ENCODE results near the gene UNC5CL.

Gene UNC5CL

DNA sequence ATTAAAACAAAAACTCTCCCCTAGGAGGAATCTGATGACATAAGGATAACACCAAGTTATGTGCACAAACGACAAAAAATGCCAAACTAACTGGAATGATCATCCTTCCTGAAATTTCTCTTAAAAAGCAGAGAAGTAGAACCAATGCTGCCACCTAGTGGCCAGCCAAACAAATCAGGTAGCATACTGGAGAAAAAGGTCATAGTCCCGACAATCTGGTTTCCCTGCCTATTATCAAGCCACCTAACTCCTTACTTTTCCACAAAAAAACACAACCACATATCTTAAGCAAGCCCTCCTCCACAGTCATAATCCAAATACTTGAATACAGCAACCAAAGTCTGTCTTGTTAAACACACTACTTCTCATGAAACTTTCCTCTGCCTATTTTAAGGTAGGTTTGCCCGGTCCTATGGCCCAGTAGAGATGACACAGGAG, 27.9 kb upstream of the UNC5CL start:
- Mint-ChIP-seq H3K27me3 (ENCODE audit: low read depth) (no peaks in the 10 kb centered on the region), H3K27ac (peak overlapping the region; percentile 8 to 40 (median 24)), H3K4me3 (peak overlapping the region in 2 of 3 experiments; percentile 5 to 6), H3K9me3 (no peaks in the 10 kb centered on the region), H3K4me1 (peaks cover 43% of the 10 kb centered on the region), H3K36me3 (ENCODE audit: low read depth) (peaks cover 20% of the 10 kb centered on the region)
- TF ChIP-seq, protein P1, sequence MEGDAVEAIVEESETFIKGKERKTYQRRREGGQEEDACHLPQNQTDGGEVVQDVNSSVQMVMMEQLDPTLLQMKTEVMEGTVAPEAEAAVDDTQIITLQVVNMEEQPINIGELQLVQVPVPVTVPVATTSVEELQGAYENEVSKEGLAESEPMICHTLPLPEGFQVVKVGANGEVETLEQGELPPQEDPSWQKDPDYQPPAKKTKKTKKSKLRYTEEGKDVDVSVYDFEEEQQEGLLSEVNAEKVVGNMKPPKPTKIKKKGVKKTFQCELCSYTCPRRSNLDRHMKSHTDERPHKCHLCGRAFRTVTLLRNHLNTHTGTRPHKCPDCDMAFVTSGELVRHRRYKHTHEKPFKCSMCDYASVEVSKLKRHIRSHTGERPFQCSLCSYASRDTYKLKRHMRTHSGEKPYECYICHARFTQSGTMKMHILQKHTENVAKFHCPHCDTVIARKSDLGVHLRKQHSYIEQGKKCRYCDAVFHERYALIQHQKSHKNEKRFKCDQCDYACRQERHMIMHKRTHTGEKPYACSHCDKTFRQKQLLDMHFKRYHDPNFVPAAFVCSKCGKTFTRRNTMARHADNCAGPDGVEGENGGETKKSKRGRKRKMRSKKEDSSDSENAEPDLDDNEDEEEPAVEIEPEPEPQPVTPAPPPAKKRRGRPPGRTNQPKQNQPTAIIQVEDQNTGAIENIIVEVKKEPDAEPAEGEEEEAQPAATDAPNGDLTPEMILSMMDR (IDR thresholded peaks at IDR 0.05; ENCODE audit: unreplicated experiment in 3 of 3), result peak; percentile 84 to 86 (median 84)

GRCh38 chr6:41065550-41066026, 26.6 kb upstream of the UNC5CL start:
- Mint-ChIP-seq H3K9me3 (no peaks in the 10 kb centered on the region), H3K27me3 (ENCODE audit: low read depth) (no peaks in the 10 kb centered on the region), H3K27ac (peak overlapping the region; percentile 44 to 67 (median 65)), H3K4me1 (peaks cover 44% of the 10 kb centered on the region), H3K4me3 (no peak overlapping the region), H3K36me3 (ENCODE audit: low read depth) (peaks cover 25% of the 10 kb centered on the region)
- TF ChIP-seq, protein P1 (IDR thresholded peaks at IDR 0.05; ENCODE audit: unreplicated experiment in 3 of 3), result no peak

GRCh38 chr6:41064841-41065240, 25.8 kb upstream of the UNC5CL start:
- H3K4me1 Mint-ChIP-seq, result peaks cover 49% of the 10 kb centered on the region
- no peaks in the 10 kb centered on the region for H3K9me3 Mint-ChIP-seq
- no peak overlapping the region for H3K4me3 Mint-ChIP-seq
- peak overlapping the region; percentile 50 to 82 (median 67) for H3K27ac Mint-ChIP-seq
- TF ChIP-seq, protein P1 (IDR thresholded peaks at IDR 0.05; ENCODE audit: unreplicated experiment in 3 of 3), result no peak
- H3K27me3 Mint-ChIP-seq (ENCODE audit: low read depth), result no peaks in the 10 kb centered on the region
- H3K36me3 Mint-ChIP-seq (ENCODE audit: low read depth), result peaks cover 25% of the 10 kb centered on the region

DNA sequence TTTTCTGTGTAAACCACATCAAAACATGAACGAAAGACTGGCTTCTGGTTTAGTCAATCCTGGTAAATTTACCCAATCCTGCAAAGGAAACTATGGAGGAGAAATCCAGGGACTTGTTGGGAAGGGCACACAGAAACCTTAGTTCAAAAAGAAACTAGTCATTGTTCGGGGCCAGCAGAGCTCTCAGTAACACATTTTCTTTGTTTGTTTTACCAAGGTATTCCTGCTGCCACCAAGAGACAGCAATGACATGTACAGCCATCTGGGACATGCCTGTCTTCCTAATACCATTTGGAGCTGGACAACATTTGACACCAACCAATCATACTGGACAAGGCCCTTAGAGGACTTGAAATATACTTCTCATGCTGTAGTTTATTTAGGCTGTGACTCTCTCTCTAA, 24.9 kb upstream of the UNC5CL start:
- peaks cover 25% of the 10 kb centered on the region for H3K36me3 Mint-ChIP-seq (ENCODE audit: low read depth)
- no peaks in the 10 kb centered on the region for H3K27me3 Mint-ChIP-seq (ENCODE audit: low read depth)
- peaks cover 58% of the 10 kb centered on the region for H3K4me1 Mint-ChIP-seq
- H3K9me3 Mint-ChIP-seq, result no peaks in the 10 kb centered on the region
- H3K27ac Mint-ChIP-seq, result peak overlapping the region; percentile 60 to 82 (median 67)
- H3K4me3 Mint-ChIP-seq, result peak overlapping the region in 1 of 3 experiments; percentile 25
- TF ChIP-seq, protein P1 (IDR thresholded peaks at IDR 0.05; ENCODE audit: unreplicated experiment in 3 of 3), result no peak

DNA sequence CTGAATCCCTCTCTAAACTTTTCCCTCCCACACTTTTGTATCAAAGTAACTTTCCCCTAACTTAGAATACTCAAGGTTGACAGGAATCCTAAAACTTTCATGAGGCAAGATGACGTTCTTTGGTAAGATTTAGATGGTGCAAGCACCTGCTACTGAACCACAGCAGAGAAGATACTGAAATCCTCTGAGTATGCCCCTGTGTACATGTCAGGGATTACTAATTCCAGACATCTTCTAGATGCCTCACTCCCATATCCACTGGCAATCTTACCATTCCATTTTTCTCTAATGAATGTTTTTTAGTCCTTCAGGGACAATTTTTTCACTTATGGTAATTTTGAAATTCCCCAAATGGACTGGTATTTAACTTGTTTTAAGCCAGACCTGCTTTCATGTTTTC, 23.0 kb upstream of the UNC5CL start:
- TF ChIP-seq, protein P1 (IDR thresholded peaks at IDR 0.05; ENCODE audit: unreplicated experiment in 3 of 3), result no peak
- peaks cover 17% of the 10 kb centered on the region for H3K36me3 Mint-ChIP-seq (ENCODE audit: low read depth)
- no peaks in the 10 kb centered on the region for H3K27me3 Mint-ChIP-seq (ENCODE audit: low read depth)
- peak overlapping the region in 1 of 3 experiments; percentile 68 for H3K27ac Mint-ChIP-seq
- H3K4me3 Mint-ChIP-seq, result peak overlapping the region in 1 of 3 experiments; percentile 47
- no peaks in the 10 kb centered on the region for H3K9me3 Mint-ChIP-seq
- peaks cover 74% of the 10 kb centered on the region for H3K4me1 Mint-ChIP-seq

GRCh38 chr6:41061196-41061726, 22.2 kb upstream of the UNC5CL start:
- Mint-ChIP-seq H3K9me3 (no peaks in the 10 kb centered on the region), H3K27ac (peak overlapping the region in 1 of 3 experiments; percentile 21), H3K36me3 (ENCODE audit: low read depth) (peaks cover 12% of the 10 kb centered on the region), H3K4me3 (peak overlapping the region in 1 of 3 experiments; percentile 28), H3K27me3 (ENCODE audit: low read depth) (peaks cover 4% of the 10 kb centered on the region), H3K4me1 (peaks cover 76% of the 10 kb centered on the region)
- TF ChIP-seq, protein P1 (IDR thresholded peaks at IDR 0.05; ENCODE audit: unreplicated experiment in 3 of 3), result no peak
